ENCODE data around the gene SLC25A26. TPM values are rescaled to one million over a fixed set of nuclear protein-coding genes. Genes with fewer than 3 reads are reported as not detected.

Gene SLC25A26
- total RNA-seq, 2 donors from 2014 or later, result 20.7 to 22.8 TPM

GRCh38 chr3:66178206-66178605 lies 42.6 kb upstream of the SLC25A26 start:
- Mint-ChIP-seq H3K9me3 (no peaks in the 10 kb centered on the region), H3K27me3 (ENCODE audit: insufficient read depth) (no peaks in the 10 kb centered on the region), H3K36me3 (ENCODE audit: low read depth) (no peaks in the 10 kb centered on the region), H3K4me1 (no peaks in the 10 kb centered on the region), H3K27ac (no peak overlapping the region), H3K4me3 (no peak overlapping the region)
- H3K36me3 ChIP-seq (ENCODE audit: control insufficient read depth, insufficient read depth, low read length), result no peaks in the 10 kb centered on the region
- DNase-seq, result no peak
- TF ChIP-seq CTCF (conservative IDR thresholded peaks at IDR 0.05), result no peak
- no peaks in the 10 kb centered on the region for H3K4me1 ChIP-seq (ENCODE audit: control insufficient read depth, insufficient read depth, low read length)
- H3K4me3 ChIP-seq (ENCODE audit: low read length), result no peak overlapping the region
- WGBS, 2 experiments (ENCODE audit: insufficient coverage in 1 of 2, insufficient read length in 1 of 2), result 80 to 86% methylated on average over 4 to 6 of the region's 6 CpGs
- H3K9ac ChIP-seq (ENCODE audit: extremely low read depth, low read length, poor library complexity, severe bottlenecking), result no peak overlapping the region
- no peak overlapping the region for H3K27ac ChIP-seq (ENCODE audit: low read depth, low read length)
- H3K27me3 ChIP-seq (ENCODE audit: control insufficient read depth, insufficient read depth, low read length, poor library complexity, severe bottlenecking), result no peaks in the 10 kb centered on the region
- H3K9me3 ChIP-seq (ENCODE audit: control insufficient read depth, low read length), result no peaks in the 10 kb centered on the region

GRCh38 chr3:66179793-66180192 lies 41.0 kb upstream of the SLC25A26 start:
- Mint-ChIP-seq H3K4me1 (no peaks in the 10 kb centered on the region), H3K9me3 (no peaks in the 10 kb centered on the region), H3K36me3 (ENCODE audit: low read depth) (no peaks in the 10 kb centered on the region), H3K27me3 (ENCODE audit: insufficient read depth) (no peaks in the 10 kb centered on the region), H3K4me3 (no peak overlapping the region), H3K27ac (no peak overlapping the region)
- no peak for DNase-seq
- Histone ChIP-seq H3K4me3 (ENCODE audit: low read length) (no peak overlapping the region), H3K9ac (ENCODE audit: extremely low read depth, low read length, poor library complexity, severe bottlenecking) (no peak overlapping the region), H3K27ac (ENCODE audit: low read depth, low read length) (no peak overlapping the region), H3K4me1 (ENCODE audit: control insufficient read depth, insufficient read depth, low read length) (no peaks in the 10 kb centered on the region), H3K9me3 (ENCODE audit: control insufficient read depth, low read length) (no peaks in the 10 kb centered on the region), H3K36me3 (ENCODE audit: control insufficient read depth, insufficient read depth, low read length) (no peaks in the 10 kb centered on the region), H3K27me3 (ENCODE audit: control insufficient read depth, insufficient read depth, low read length, poor library complexity, severe bottlenecking) (no peaks in the 10 kb centered on the region)
- no peak for TF ChIP-seq CTCF (conservative IDR thresholded peaks at IDR 0.05)
- 90% methylated on average over 2 of the region's 2 CpGs; no CpG with 5 or more reads in 1 of the 2 experiments for WGBS, 2 experiments (ENCODE audit: insufficient coverage in 1 of 2, insufficient read length in 1 of 2)

GRCh38 chr3:66181764-66182163 lies 39.0 kb upstream of the SLC25A26 start:
- no peak overlapping the region for H3K4me3 ChIP-seq (ENCODE audit: low read length)
- Mint-ChIP-seq H3K4me1 (no peaks in the 10 kb centered on the region), H3K4me3 (no peak overlapping the region), H3K36me3 (ENCODE audit: low read depth) (no peaks in the 10 kb centered on the region), H3K27me3 (ENCODE audit: insufficient read depth) (no peaks in the 10 kb centered on the region), H3K27ac (no peak overlapping the region), H3K9me3 (no peaks in the 10 kb centered on the region)
- H3K27me3 ChIP-seq (ENCODE audit: control insufficient read depth, insufficient read depth, low read length, poor library complexity, severe bottlenecking), result no peaks in the 10 kb centered on the region
- H3K9me3 ChIP-seq (ENCODE audit: control insufficient read depth, low read length), result no peaks in the 10 kb centered on the region
- H3K9ac ChIP-seq (ENCODE audit: extremely low read depth, low read length, poor library complexity, severe bottlenecking), result no peak overlapping the region
- no peaks in the 10 kb centered on the region for H3K4me1 ChIP-seq (ENCODE audit: control insufficient read depth, insufficient read depth, low read length)
- no peak overlapping the region for H3K27ac ChIP-seq (ENCODE audit: low read depth, low read length)
- 90 to 96% methylated on average over 3 to 6 of the region's 6 CpGs for WGBS, 2 experiments (ENCODE audit: insufficient coverage in 1 of 2, insufficient read length in 1 of 2)
- no peak for DNase-seq
- H3K36me3 ChIP-seq (ENCODE audit: control insufficient read depth, insufficient read depth, low read length), result no peaks in the 10 kb centered on the region
- no peak for TF ChIP-seq CTCF (conservative IDR thresholded peaks at IDR 0.05)

All from endodermal cell (in vitro differentiated cells).